GM18858 (cell line): ENCODE results near the gene CHRNA4.

ENCODE experiments used
- ATAC-seq: cut with Tn5 transposase; IDR thresholded peaks from one replicate; pipeline ENCODE4 v1.9.1; 2021; ENCODE audit not compliant: unreplicated experiment

The CHRNA4 gene

GRCh38 chr20:63379296-63379695 lies 18.1 kb upstream of the CHRNA4 start:
- ATAC-seq = no peak

GRCh38 chr20:63378626-63379025 lies 17.5 kb upstream of the CHRNA4 start:
- no peak for ATAC-seq

- no peak for ATAC-seq
Observed at GRCh38 chr20:63377951-63378381, 16.8 kb upstream of the CHRNA4 start.

- ATAC-seq = no peak
Observed at GRCh38 chr20:63377256-63377941, 16.2 kb upstream of the CHRNA4 start.

- no peak for ATAC-seq
Observed at GRCh38 chr20:63376283-63377250, 15.4 kb upstream of the CHRNA4 start.

GRCh38 chr20:63375438-63375837 lies 14.3 kb upstream of the CHRNA4 start:
- no peak for ATAC-seq

- ATAC-seq = no peak
Observed at GRCh38 chr20:63374504-63374903, 13.4 kb upstream of the CHRNA4 start.

GRCh38 chr20:63373996-63374395 lies 12.8 kb upstream of the CHRNA4 start:
- no peak for ATAC-seq

GRCh38 chr20:63372971-63373885 lies 12.1 kb upstream of the CHRNA4 start:
- no peak for ATAC-seq

- no peak for ATAC-seq
Observed at GRCh38 chr20:63371291-63371865, 10.2 kb upstream of the CHRNA4 start.

- ATAC-seq = no peak
Observed at GRCh38 chr20:63370618-63371187, 9.6 kb upstream of the CHRNA4 start.

GRCh38 chr20:63369724-63370617 lies 8.8 kb upstream of the CHRNA4 start:
- ATAC-seq = no peak

GRCh38 chr20:63369024-63369530 lies 7.9 kb upstream of the CHRNA4 start:
- no peak for ATAC-seq

GRCh38 chr20:63368151-63368550 lies 7.0 kb upstream of the CHRNA4 start:
- no peak for ATAC-seq

GRCh38 chr20:63367446-63368055 lies 6.4 kb upstream of the CHRNA4 start:
- no peak for ATAC-seq

- ATAC-seq = no peak
Observed at GRCh38 chr20:63366390-63367365, 5.5 kb upstream of the CHRNA4 start.

- ATAC-seq = no peak
Observed at GRCh38 chr20:63365601-63366389, 4.6 kb upstream of the CHRNA4 start.
